Adipose tissue (tissue), 3 donors: Measurements from ENCODE around the gene RPS6KA6. TPM values are rescaled to one million over a fixed set of nuclear protein-coding genes. Genes with fewer than 3 reads are reported as not detected.

Experiments
- H3K27ac ChIP-seq: one replicate; pipeline ENCODE4 v1.5.1; 2013; ENCODE audit warnings: low read depth, low read length
- WGBS, 3 donors: extraction: QIAGEN DNeasy Blood & Tissue Kit; methylation state at CpG; one replicate each; pipeline ENCODE4 v1.1.7; 2013; 5-methylcytosine and 5-hydroxymethylcytosine counted together
- polyA plus RNA-seq, 3 donors: library from polyadenylated mRNA; stranded (reverse); fragments of 200-250 nt; gene quantifications; one replicate each; pipeline ENCODE4 v1.2.3, GENCODE V29; 2013
- donor health status: healthy with polysubstance abuse.
- donor health status: Bipolar disorder and iron deficiency.
- donor health status: healthy.

The RPS6KA6 gene
- polyA plus RNA-seq, 3 donors, result 0.11 to 0.55 (median 0.18) TPM

GRCh38 chrX:84064164-84064563 is 123.8 kb downstream of the RPS6KA6 start:
- 67 to 93% (median 74%) methylated on average over 4 of the region's 4 CpGs for WGBS, 3 donors
- H3K27ac ChIP-seq, result no peak overlapping the region

- WGBS, 3 donors, result 58 to 73% (median 68%) methylated on average over 2 of the region's 2 CpGs
- no peak overlapping the region for H3K27ac ChIP-seq
Observed at GRCh38 chrX:84047339-84047738, 140.7 kb downstream of the RPS6KA6 start.

GRCh38 chrX:84046403-84046984 is 141.5 kb downstream of the RPS6KA6 start:
- WGBS, 3 donors, result 27 to 32% (median 28%) methylated on average over 7 of the region's 7 CpGs
- H3K27ac ChIP-seq, result no peak overlapping the region

- WGBS, 3 donors, result 61 to 81% (median 78%) methylated on average over 4 of the region's 4 CpGs
Observed at GRCh38 chrX:84044051-84044450, 143.9 kb downstream of the RPS6KA6 start.

More at GRCh38 chrX:84044051-84044450, 143.9 kb downstream of the RPS6KA6 start:
- no peak overlapping the region for H3K27ac ChIP-seq
